Retinal pigment epithelial cell (primary cell): ENCODE data around the gene NAPB.
"Not testable (repeated sequence)": the region's sequence is repeated elsewhere in the genome, so short reads cannot be mapped to it uniquely, and the experiment has no call there.

Source experiments
- DNase-seq: peaks from one replicate; pipeline ENCODE4 v3.0.0-alpha.2; 2010; ENCODE audit warnings: low read depth
- H3K4me3 ChIP-seq: 2 replicates; pipeline ENCODE4 v1.5.1; 2011; ENCODE audit warnings: mild to moderate bottlenecking, low read length, control low read depth, moderate library complexity
- CTCF ChIP-seq: conservative IDR thresholded peaks from 2 replicates; pipeline ENCODE4 v1.5.1; 2011; ENCODE audit warnings: low read depth, low read length, control low read depth, inconsistent platforms

NAPB gene

GRCh38 chr20:23420943-23421931, at the start of gene NAPB:
NAPB (minus strand) TSS chr20:23421488; CDS start chr20:23421402, 86 bp downstream.
- H3K4me3 ChIP-seq: peak within 1 kb of the TSS; percentile 87
- peak; percentile 64 for DNase-seq
- peak; percentile 32 for TF ChIP-seq CTCF

- not testable (repeated sequence) for DNase-seq, H3K4me3 ChIP-seq
These were observed 45.7 kb upstream of the NAPB start for GRCh38 chr20:23466961-23467360.

- TF ChIP-seq CTCF: no peak
- DNase-seq: no peak
- H3K4me3 ChIP-seq: no peak overlapping the region
These were observed 39.9 kb upstream of the NAPB start for GRCh38 chr20:23461180-23461579.

- no peak for DNase-seq
These were observed 38.3 kb upstream of the NAPB start for GRCh38 chr20:23459461-23460150.

GRCh38 chr20:23456873-23457272, 35.6 kb upstream of the NAPB start:
- TF ChIP-seq CTCF: no peak
- DNase-seq: no peak
- H3K4me3 ChIP-seq: no peak overlapping the region

More at GRCh38 chr20:23459461-23460150, 38.3 kb upstream of the NAPB start:
- no peak overlapping the region for H3K4me3 ChIP-seq
- no peak for TF ChIP-seq CTCF

GRCh38 chr20:23456409-23456808, 35.1 kb upstream of the NAPB start:
- no peak overlapping the region for H3K4me3 ChIP-seq
- DNase-seq: no peak
- no peak for TF ChIP-seq CTCF

GRCh38 chr20:23455639-23456038, 34.4 kb upstream of the NAPB start:
- H3K4me3 ChIP-seq: no peak overlapping the region
- TF ChIP-seq CTCF: no peak
- DNase-seq: no peak
